NB4 (cell line): ENCODE measurements around the gene EAF2.

Source experiments
- MAX ChIP-seq: IDR thresholded peaks from 2 replicates; pipeline ENCODE4 v1.6.1; 2011; ENCODE audit warnings: low read depth, low read length
- MYC ChIP-seq: IDR thresholded peaks from 2 replicates; pipeline ENCODE4 v1.6.1; 2011; ENCODE audit warnings: low read depth, low read length
- POLR2A ChIP-seq: IDR thresholded peaks from 2 replicates; pipeline ENCODE4 v1.6.1; 2011; ENCODE audit warnings: mild to moderate bottlenecking; ENCODE audit not compliant: insufficient read length; ENCODE audit errors: extremely low read depth
- TF ChIP-seq, protein P1 (sequence below): IDR thresholded peaks from one replicate; pipeline ENCODE4 v1.5.1; 2012; ENCODE audit warnings: low read depth, low read length

DNA sequence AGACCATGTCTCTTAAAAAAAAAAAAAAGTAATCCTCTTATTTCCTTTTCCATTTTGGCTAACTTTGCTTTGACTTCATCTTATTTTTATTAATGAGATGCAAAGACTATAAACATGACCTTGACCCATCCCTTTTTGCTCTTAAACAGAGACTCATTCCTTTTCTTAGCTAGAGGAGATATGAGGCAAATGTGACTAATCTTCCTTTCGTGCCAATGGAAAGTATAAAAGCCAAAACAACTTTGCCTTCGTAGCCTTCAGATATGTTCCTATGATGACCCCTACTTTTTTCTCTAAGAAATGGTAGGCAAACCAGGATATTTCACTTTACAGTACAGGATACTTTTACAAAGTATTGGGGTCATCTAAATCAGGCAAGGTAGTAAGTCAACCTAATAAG, 48.5 kb upstream of the EAF2 start:
- no peak for TF ChIP-seq POLR2A
- TF ChIP-seq, protein P1, sequence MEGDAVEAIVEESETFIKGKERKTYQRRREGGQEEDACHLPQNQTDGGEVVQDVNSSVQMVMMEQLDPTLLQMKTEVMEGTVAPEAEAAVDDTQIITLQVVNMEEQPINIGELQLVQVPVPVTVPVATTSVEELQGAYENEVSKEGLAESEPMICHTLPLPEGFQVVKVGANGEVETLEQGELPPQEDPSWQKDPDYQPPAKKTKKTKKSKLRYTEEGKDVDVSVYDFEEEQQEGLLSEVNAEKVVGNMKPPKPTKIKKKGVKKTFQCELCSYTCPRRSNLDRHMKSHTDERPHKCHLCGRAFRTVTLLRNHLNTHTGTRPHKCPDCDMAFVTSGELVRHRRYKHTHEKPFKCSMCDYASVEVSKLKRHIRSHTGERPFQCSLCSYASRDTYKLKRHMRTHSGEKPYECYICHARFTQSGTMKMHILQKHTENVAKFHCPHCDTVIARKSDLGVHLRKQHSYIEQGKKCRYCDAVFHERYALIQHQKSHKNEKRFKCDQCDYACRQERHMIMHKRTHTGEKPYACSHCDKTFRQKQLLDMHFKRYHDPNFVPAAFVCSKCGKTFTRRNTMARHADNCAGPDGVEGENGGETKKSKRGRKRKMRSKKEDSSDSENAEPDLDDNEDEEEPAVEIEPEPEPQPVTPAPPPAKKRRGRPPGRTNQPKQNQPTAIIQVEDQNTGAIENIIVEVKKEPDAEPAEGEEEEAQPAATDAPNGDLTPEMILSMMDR, result no peak
- no peak for TF ChIP-seq MAX
- no peak for TF ChIP-seq MYC
